HG03066 (cell line): Measurements from ENCODE around the gene SAPCD2.

Source experiments
- ATAC-seq: cut with Tn5 transposase; IDR thresholded peaks from one replicate; pipeline ENCODE4 v1.9.1; 2021; ENCODE audit warnings: low read depth; ENCODE audit not compliant: unreplicated experiment

The SAPCD2 gene

GRCh38 chr9:137020771-137021567 is 49.4 kb downstream of the SAPCD2 start:
- no peak for ATAC-seq

GRCh38 chr9:137019891-137020683 is 50.3 kb downstream of the SAPCD2 start:
- ATAC-seq = no peak

- no peak for ATAC-seq
These were observed 51.4 kb downstream of the SAPCD2 start for GRCh38 chr9:137018761-137019559.

GRCh38 chr9:137017791-137018497 is 52.4 kb downstream of the SAPCD2 start:
- no peak for ATAC-seq

GRCh38 chr9:137017071-137017470 is 53.3 kb downstream of the SAPCD2 start:
- ATAC-seq = no peak

- no peak for ATAC-seq
These were observed 53.9 kb downstream of the SAPCD2 start for GRCh38 chr9:137016436-137016835.

- ATAC-seq = no peak
These were observed 54.4 kb downstream of the SAPCD2 start for GRCh38 chr9:137015976-137016375.

- ATAC-seq = no peak
These were observed 54.8 kb downstream of the SAPCD2 start for GRCh38 chr9:137015540-137015930.

GRCh38 chr9:137014776-137015539 is 55.4 kb downstream of the SAPCD2 start:
- no peak for ATAC-seq

- ATAC-seq = no peak
These were observed 56.2 kb downstream of the SAPCD2 start for GRCh38 chr9:137014166-137014565.

- no peak for ATAC-seq
These were observed 56.8 kb downstream of the SAPCD2 start for GRCh38 chr9:137013571-137013940.

GRCh38 chr9:137012694-137013570 is 57.4 kb downstream of the SAPCD2 start:
- no peak for ATAC-seq
